Measurements from ENCODE around the gene CRTAC1.

CRTAC1 gene

DNA sequence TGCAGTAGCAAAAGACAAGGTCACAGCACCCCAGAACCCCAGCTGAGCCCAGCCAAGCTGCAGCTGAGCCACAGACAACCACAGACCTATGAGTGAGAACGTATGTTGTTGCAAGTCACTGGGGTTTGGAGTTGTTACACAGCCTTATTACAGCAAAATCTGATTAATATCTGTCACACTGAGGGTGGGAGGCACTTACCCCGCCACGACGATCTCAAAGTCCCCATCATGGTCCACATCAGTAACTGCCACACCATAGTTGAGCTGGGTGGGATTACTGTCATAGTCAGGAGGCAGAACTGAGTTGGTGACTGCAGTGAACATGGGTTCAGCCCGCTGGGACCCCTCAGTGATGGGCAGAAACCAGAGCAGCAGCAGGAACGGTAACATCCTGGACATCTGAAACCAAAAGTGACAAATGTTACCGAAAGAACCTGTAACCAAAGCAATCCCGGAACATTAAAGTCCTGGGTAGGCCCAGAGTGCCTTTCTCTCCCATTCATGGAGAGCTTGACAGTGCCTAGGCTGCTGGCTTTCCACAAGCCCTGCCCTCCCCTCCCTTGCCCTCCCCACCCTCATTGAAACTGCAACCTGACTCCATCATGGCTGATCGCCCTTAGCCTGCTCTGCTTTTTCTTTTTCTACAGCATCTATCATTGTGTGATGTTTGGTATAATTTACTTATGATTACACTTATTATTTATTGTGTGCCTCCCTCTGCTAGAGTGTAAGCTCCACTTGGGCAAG lies 19.3 kb downstream of the CRTAC1 start:
- no peak for DNase-seq (ENCODE audit: low spot score)
- TF ChIP-seq, protein P1, sequence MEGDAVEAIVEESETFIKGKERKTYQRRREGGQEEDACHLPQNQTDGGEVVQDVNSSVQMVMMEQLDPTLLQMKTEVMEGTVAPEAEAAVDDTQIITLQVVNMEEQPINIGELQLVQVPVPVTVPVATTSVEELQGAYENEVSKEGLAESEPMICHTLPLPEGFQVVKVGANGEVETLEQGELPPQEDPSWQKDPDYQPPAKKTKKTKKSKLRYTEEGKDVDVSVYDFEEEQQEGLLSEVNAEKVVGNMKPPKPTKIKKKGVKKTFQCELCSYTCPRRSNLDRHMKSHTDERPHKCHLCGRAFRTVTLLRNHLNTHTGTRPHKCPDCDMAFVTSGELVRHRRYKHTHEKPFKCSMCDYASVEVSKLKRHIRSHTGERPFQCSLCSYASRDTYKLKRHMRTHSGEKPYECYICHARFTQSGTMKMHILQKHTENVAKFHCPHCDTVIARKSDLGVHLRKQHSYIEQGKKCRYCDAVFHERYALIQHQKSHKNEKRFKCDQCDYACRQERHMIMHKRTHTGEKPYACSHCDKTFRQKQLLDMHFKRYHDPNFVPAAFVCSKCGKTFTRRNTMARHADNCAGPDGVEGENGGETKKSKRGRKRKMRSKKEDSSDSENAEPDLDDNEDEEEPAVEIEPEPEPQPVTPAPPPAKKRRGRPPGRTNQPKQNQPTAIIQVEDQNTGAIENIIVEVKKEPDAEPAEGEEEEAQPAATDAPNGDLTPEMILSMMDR (IDR thresholded peaks at IDR 0.05; ENCODE audit: extremely low read depth, insufficient read depth, missing control alignments) = no peak
- in situ Hi-C loops (cut with MboI; ENCODE audit: low pct_unique_long_range_greater_than_20kb, low sequenced_read_pairs, unreplicated experiment) = no loop called here

DNA sequence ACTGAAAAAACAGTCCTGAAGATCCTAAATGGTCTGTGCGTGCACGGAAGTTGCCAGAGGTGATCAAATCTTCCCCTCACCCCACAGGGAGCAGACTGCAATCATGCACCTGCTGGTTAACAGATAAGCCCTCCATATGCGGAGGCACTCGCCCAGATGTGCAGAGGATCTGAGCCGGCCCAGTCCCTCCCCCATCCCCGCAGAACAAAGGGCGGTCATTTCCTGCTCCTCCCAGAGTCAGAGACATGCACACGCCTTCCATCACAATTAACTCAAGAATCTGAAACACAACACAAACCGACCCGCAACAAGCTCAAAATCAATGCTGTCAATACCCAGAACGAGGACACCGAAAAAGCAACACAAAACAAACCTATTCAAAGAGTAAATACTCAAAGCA lies 24.2 kb downstream of the CRTAC1 start:
- in situ Hi-C loops (cut with MboI; ENCODE audit: low pct_unique_long_range_greater_than_20kb, low sequenced_read_pairs, unreplicated experiment) = no loop called here
- DNase-seq (ENCODE audit: low spot score) = no peak
- TF ChIP-seq, protein P1 (IDR thresholded peaks at IDR 0.05; ENCODE audit: extremely low read depth, insufficient read depth, missing control alignments) = no peak

DNA sequence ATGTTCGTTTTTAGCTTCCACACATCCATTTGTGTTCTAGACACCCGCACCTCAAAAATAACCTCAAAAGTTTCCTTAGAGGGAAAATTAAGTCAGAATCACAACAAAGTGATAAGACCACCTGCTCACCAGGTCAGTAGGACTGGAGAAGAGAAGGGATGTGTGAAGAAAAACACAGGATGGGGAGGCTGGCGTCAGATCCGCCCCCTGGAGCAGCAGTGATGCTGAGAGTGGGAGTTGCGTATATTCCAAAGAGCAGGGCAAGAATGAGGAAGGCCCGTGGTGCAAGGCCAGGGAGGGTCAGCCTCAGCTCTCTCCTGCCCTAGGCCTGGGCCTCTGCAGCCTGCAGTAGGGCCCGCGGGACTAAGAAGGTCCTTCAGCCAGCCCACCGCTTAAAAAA lies 28.7 kb downstream of the CRTAC1 start:
- DNase-seq (ENCODE audit: low spot score) = no peak
- TF ChIP-seq, protein P1 (IDR thresholded peaks at IDR 0.05; ENCODE audit: extremely low read depth, insufficient read depth, missing control alignments) = no peak
- in situ Hi-C loops (cut with MboI; ENCODE audit: low pct_unique_long_range_greater_than_20kb, low sequenced_read_pairs, unreplicated experiment) = no loop called here

DNA sequence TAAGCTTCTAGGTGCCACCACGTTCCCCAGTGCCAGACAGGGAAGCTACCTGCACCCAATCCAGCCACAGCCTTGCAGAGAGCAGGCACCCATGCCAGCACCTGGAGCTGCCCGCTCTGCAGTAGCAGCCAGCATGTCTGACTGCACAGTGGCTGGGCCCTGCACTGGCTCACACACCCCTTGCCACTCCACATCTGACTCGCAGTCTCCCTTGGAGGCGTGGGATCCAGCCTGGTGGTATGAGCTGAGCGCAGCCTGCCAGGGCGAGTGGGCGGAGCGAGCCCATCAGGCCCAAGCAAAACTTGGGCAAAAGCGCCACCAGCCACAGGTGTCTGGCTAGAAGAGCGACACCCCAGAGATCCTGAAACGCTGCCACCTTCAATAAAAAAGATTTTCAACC lies 30.1 kb downstream of the CRTAC1 start:
- TF ChIP-seq, protein P1 (IDR thresholded peaks at IDR 0.05; ENCODE audit: extremely low read depth, insufficient read depth, missing control alignments) = no peak
- no peak for DNase-seq (ENCODE audit: low spot score)
- in situ Hi-C loops (cut with MboI; ENCODE audit: low pct_unique_long_range_greater_than_20kb, low sequenced_read_pairs, unreplicated experiment) = no loop called here

DNA sequence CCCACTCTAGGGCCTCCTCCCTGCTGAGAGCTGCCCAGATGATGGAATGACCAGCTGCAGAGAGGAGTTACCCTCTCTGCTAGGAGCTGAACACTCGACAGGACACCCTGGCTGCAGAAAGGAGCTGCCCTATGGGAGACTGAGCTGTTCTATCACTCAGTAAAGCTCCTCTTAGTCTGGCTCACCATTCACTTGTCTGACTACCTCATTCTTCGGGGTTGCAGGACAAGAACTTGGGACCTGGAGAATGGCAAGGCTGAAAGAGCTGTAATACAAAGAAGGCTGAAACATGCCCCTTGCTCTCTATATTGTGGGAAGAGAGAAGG lies 30.5 kb downstream of the CRTAC1 start:
- in situ Hi-C loops (cut with MboI; ENCODE audit: low pct_unique_long_range_greater_than_20kb, low sequenced_read_pairs, unreplicated experiment) = no loop called here

DNA sequence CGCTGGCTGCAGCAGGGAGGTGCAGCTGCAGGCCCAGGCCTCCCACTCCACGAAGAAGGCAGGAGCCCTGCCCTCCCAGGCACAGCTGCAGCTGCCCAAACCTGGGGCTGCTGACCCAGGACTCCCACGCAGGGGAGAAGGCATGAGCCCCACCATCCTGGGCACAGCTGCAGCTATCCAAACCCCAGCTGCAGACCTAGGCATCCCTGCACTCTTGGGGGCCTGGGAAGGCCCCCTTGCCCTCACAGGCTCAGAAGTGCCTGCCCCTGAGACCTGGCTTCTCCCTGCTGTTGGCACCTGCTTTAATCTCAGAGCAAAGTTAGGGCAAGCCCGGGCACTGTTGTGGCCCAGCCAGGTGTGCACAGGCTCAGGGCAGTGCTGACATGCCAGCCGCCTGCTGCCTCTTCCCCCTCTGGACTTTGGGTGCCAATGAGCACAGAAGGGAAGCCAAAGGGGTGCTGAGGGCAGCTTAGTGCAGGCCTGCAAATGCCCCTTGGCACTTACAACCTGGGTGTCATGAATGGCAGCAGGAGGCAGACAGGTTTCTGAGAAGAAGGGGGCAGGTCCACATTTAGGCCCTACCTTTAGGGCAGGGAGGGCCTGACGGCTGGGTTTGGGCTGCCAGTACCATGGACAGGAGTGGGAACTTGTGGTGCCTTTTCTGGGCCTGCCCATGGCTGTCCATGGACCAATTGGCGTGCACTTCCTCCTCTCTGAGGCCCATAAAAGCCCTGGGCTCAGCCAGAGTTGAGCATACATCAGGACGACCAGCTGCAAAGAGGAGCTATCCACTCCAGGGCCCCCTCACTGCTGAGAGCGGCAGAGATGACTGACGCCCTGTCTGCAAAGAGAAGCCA lies 31.1 kb downstream of the CRTAC1 start:
- no peak for DNase-seq (ENCODE audit: low spot score)
- TF ChIP-seq, protein P1 (IDR thresholded peaks at IDR 0.05; ENCODE audit: extremely low read depth, insufficient read depth, missing control alignments) = no peak
- in situ Hi-C loops (cut with MboI; ENCODE audit: low pct_unique_long_range_greater_than_20kb, low sequenced_read_pairs, unreplicated experiment) = no loop called here

More for the DNA sequence above, 30.5 kb downstream of the CRTAC1 start:
- DNase-seq (ENCODE audit: low spot score) = no peak
- TF ChIP-seq, protein P1 (IDR thresholded peaks at IDR 0.05; ENCODE audit: extremely low read depth, insufficient read depth, missing control alignments) = no peak
